ENCODE measurements around the gene MAPKAP1.

Gene MAPKAP1

GRCh38 chr9:125642311-125642710 lies 64.7 kb downstream of the MAPKAP1 start:
- DNase-seq (ENCODE audit: low read depth): no peak

GRCh38 chr9:125639057-125639456 lies 68.0 kb downstream of the MAPKAP1 start:
- DNase-seq (ENCODE audit: low read depth): no peak

- no peak for DNase-seq (ENCODE audit: low read depth)
Measured at GRCh38 chr9:125638239-125639045, 68.6 kb downstream of the MAPKAP1 start.

GRCh38 chr9:125637241-125637640 lies 69.8 kb downstream of the MAPKAP1 start:
- no peak for DNase-seq (ENCODE audit: low read depth)

- DNase-seq (ENCODE audit: low read depth): no peak
Measured at GRCh38 chr9:125635888-125636287, 71.1 kb downstream of the MAPKAP1 start.

- no peak for DNase-seq (ENCODE audit: low read depth)
Measured at GRCh38 chr9:125634040-125634717, 72.8 kb downstream of the MAPKAP1 start.

GRCh38 chr9:125633116-125633745 lies 73.8 kb downstream of the MAPKAP1 start:
- no peak for DNase-seq (ENCODE audit: low read depth)

- peak; percentile 35 for DNase-seq (ENCODE audit: low read depth)
Measured at GRCh38 chr9:125632321-125633115, 74.5 kb downstream of the MAPKAP1 start.

GRCh38 chr9:125631391-125632085 lies 75.5 kb downstream of the MAPKAP1 start:
- no peak for DNase-seq (ENCODE audit: low read depth)

- no peak for DNase-seq (ENCODE audit: low read depth)
Measured at GRCh38 chr9:125630436-125630835, 76.6 kb downstream of the MAPKAP1 start.

- no peak for DNase-seq (ENCODE audit: low read depth)
Measured at GRCh38 chr9:125629446-125629845, 77.6 kb downstream of the MAPKAP1 start.

- DNase-seq (ENCODE audit: low read depth): no peak
Measured at GRCh38 chr9:125626187-125626586, 80.8 kb downstream of the MAPKAP1 start.

GRCh38 chr9:125621170-125621569 lies 85.8 kb downstream of the MAPKAP1 start:
- DNase-seq (ENCODE audit: low read depth): no peak

GRCh38 chr9:125620216-125620615 lies 86.8 kb downstream of the MAPKAP1 start:
- DNase-seq (ENCODE audit: low read depth): no peak

GRCh38 chr9:125617087-125617486 lies 89.9 kb downstream of the MAPKAP1 start:
- DNase-seq (ENCODE audit: low read depth): no peak

- DNase-seq (ENCODE audit: low read depth): no peak
Measured at GRCh38 chr9:125613141-125613540, 93.9 kb downstream of the MAPKAP1 start.

GRCh38 chr9:125612616-125613015 lies 94.4 kb downstream of the MAPKAP1 start:
- no peak for DNase-seq (ENCODE audit: low read depth)

- DNase-seq (ENCODE audit: low read depth): no peak
Measured at GRCh38 chr9:125611121-125611765, 95.8 kb downstream of the MAPKAP1 start.

- no peak for DNase-seq (ENCODE audit: low read depth)
Measured at GRCh38 chr9:125609744-125610143, 97.3 kb downstream of the MAPKAP1 start.

GRCh38 chr9:125608489-125609224 lies 98.4 kb downstream of the MAPKAP1 start:
- DNase-seq (ENCODE audit: low read depth): no peak
